Hematopoietic multipotent progenitor cell treated with erythropoietin and hydrocortisone succinate and interleukin-3 and kit ligand, for 4 days (in vitro differentiated cells): ENCODE data around the gene CAMKMT.

ENCODE experiments used
- DNase-seq: peaks from one replicate; pipeline ENCODE4 v3.0.0-alpha.2; 2015

Gene CAMKMT

DNA sequence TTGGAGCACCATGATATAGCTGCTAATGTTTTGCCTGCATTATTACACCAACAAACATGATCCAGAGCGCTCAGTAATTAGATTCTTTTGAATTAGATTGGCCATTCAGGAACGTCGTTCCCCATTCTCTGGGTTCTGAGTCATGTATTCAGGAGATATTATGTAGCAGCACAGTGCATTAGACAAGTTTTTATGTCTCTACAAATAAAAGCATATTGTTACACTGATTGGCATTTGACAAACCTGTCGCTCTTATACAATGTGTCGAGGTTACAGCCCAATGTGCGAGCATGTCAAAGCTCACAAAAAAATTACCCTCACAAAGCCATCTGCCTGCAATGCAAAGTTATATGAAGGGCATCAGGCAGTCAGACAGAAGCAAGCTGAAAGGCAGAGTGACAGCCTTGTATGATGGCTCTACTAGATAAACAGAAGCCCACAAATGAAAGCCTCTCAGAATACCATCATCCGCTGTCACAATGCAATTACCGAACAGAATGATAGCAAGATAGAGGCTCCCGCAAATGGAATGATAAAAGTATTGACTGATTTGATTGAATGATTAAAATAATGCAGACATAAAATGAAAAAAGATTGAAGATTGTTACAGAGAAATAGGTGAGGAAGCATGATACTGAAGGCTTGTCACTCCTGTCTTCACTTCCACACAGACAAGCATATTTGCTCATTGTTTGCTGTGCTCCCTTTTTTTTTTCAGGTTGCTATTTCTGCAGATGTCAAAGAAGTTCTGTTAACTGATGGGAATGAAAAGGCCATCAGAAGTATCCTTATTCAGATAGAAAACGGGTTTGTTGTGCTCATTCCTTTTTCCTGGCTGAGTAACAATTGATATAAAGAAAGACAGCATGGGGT, 345.2 kb downstream of the CAMKMT start:
- no peak for DNase-seq

GRCh38 chr2:44707945-44708660, 346.4 kb downstream of the CAMKMT start:
- peak; percentile 83 for DNase-seq

GRCh38 chr2:44708661-44709000, 346.9 kb downstream of the CAMKMT start:
- DNase-seq, result no peak

GRCh38 chr2:44713170-44713569, 351.4 kb downstream of the CAMKMT start:
- peak; percentile 30 for DNase-seq

DNA sequence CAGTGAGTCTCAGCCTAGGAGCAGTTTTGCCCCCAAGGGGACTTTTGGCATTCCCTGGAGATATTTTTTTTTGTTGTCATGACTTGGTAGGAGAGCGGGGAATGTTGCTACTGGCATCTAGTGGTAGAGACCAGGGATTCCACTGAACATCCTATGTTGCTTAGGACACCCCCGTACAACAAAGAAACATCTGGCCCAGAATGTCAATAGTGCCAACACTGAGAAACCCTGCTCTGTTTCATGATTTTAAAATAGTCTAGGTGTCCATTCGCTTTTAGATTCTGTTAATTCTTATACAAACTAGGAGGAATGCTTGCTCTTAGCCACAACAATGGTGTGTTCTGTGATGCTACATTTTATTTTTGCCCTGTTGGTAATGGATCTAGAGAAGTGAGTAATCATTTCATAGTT, 353.9 kb downstream of the CAMKMT start:
- DNase-seq, result no peak

DNA sequence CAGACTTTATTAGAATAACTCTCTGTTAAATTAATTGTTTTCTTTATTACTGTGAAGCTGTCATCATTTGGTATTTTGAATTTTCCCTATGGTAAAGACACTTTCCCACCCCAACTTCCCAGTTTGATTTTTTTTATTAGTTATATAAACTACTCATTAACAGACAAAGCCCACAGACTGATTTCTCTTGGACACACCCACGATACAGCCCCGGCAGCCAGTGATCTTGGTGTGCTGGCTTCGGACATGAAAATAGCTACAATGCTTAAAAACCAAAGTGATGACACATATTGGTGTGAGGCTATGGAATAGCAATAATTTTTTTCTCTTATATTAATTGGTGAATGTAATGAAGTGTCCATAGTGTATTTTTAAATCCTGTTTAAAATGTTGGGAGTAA, 354.4 kb downstream of the CAMKMT start:
- no peak for DNase-seq

DNA sequence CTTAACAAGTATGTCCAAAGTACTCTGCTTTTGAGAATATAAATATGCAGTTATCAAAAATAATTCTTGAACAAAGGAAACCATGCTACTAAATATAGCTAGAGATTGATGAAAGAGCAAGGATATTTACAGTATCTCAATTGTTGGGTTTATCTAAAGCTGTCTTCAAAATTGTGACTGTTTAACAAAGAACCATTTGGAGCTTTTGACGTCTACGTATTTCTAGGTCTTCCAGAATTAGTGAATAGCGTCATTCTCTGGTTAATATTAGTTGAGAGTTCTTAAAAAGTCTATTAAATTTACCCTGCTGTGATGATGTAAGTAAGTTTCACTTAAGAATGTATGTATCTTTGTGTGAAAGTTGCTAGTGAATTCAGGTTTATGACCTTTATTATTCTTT, 356.7 kb downstream of the CAMKMT start:
- DNase-seq, result no peak

- DNase-seq, result no peak
Measured at GRCh38 chr2:44719562-44719961, 357.8 kb downstream of the CAMKMT start.

GRCh38 chr2:44722026-44722625, 360.4 kb downstream of the CAMKMT start:
- DNase-seq, result no peak

GRCh38 chr2:44723921-44724320, 362.2 kb downstream of the CAMKMT start:
- no peak for DNase-seq

- no peak for DNase-seq
Measured at GRCh38 chr2:44730593-44730992, 368.8 kb downstream of the CAMKMT start.

- no peak for DNase-seq
Measured at GRCh38 chr2:44731505-44731904, 369.8 kb downstream of the CAMKMT start.

DNA sequence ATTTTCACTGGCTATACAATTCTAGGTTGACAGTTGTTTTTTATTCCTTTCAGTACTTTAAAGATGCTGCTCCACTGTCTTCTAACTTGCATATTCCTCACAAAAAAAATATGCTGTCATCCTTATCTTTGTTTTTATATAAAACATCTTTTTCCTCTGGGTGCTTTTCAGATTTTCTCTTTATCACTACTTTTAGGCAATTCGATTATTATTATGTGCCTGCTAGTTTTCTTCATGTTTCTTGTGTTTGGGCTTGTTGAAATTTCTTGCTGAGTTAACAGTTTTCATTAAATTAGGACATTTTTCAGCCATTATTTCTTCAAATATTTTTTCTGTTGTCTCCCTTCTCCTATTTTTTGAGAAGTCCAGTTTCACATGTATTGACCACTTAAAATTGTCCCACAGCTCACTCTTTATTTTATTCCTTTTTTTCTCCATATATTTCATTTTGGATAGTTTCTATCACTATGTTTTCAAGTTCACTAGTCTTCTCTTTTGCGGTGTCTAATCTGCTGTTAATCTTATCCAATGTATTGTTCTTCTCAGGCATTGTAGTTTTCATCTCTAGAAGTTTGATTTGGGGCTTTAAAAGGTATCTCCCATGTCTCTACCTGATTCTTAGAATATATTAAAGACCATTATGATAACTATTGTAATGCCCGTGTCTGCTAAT, 374.7 kb downstream of the CAMKMT start:
- DNase-seq, result no peak

- DNase-seq, result peak; percentile 73
Measured at GRCh38 chr2:44740678-44741077, 378.9 kb downstream of the CAMKMT start.

DNA sequence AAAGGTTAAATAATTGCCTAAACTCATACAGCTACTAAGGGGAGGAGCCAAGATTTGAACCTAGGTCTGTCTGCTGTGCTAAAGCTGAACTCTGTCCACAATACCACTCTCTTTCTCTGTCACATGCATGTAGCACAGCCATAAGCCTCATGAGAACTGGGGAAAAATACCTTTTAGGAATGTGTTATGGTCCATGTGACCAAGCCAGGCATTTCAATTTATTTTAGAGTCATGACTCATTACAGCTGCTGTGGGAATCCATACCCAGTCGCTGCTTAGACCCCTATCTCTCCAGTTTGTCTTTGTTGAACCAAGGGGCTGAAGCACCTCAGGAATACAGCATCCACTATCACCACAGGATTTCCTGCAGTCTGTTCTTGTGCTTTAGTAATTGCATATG, 379.8 kb downstream of the CAMKMT start:
- no peak for DNase-seq

DNA sequence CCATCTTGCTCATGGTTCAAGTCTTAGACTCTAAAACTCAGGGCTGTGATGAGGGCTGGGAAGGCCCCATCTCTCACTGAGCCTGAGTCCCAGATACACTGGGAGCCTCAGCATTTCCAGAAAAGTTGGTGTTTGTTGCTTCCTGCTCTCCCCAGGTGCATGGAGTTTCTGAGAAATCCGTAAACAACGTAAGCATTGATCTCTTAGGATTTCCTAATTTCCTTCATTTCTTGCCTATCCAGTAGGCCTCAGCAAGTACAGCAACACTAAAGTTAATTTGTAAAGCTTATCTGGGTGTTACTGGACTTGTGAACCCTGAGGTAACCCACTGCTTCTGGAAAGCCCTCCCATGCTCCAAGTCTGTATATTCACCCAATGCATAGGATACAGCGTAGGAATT, 380.3 kb downstream of the CAMKMT start:
- no peak for DNase-seq

DNA sequence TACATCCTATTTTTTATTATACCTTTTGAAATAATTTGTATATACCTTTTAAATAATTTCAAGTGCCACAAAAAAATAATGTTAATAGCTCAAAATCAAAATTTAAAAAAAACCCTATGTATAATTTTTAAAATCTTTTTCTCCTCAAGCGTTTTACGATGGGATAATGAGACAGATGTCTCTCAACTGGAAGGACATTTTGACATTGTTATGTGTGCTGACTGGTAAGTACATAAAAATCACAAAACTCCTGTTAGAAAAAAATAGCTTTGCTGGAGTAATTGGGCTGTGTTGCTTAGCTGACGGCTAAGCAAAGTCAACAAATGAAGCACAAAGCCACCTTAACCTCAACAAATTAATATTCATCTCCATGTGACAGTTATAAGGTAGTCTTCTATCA, 381.7 kb downstream of the CAMKMT start:
- no peak for DNase-seq

DNA sequence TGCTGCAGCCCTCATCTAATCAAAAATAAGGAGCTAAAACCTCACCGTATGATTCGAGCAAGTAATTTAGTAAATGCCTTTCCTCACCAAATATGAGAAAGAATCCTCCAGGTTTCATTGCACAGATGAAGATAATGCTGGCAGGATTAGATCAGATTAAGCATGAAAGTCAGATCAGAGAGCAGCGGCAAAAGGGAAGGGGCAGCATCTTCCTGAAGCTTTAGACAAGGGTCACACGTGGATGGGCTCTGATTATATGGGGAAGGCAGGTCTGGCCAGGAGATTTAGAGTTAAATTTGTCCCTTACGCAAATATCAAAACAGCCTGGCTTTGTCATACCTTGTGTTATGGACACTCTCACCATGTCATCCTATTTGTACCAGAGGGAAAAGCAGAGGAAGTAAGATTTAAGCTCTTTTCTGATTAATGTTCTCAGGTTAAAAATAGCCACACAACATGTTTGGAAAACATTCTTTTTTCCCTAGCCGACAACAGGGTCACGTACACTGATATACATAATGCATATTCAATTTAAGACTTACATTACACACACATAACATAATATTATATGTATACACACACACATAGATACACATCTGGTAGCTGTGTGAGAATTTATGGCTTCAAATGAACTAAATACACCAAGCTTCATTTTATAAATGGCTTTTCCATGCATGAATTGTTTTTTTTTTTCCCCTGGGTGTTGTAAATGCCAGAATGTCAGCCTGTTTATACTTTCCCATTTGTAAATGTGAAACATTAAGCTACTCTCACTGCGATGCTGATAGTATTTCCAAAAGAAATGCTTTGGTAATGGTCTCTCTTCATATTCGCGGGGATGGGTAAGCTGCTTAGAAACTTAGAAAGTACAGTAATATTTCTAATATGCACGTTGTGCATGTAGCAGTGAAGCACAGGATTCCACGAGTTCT, 383.5 kb downstream of the CAMKMT start:
- no peak for DNase-seq

DNA sequence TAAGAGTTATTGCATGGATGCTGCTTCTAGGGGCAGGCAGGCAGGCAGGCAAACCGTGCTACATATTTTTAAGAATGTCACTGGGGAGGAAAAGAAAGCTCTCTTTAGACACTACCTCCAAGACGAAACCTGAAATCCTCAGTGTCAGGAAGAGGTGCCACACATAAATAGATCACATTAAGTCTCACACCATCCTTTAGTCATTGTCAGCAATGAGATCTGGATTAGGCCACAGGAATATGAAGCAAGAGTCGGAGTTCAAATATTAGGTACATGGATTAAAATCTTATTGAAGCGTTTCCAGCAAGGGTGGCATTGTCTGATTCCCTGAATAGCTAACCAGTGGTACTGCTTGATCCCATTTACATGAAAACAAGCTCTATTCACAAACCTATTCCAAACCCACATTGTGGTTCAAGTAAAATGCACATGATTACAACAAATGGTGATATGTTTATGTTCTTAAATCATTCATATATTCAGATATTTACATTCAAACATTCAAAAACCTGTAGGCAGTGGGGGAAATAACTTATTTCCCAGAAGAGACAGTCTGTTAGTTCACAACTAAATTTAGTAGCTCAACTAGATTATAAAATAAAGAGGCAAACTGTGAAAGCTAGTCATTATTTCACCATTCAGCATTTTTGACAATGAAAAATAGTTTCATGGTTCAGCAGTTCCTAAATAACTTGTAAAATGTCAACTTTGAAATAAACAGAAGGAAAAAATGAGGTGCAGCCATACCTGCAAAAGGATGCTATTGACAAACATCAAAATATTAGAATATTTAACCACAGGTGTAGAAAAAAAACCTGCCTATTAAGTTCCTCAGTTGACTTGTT, 384.4 kb downstream of the CAMKMT start:
- DNase-seq, result no peak

DNA sequence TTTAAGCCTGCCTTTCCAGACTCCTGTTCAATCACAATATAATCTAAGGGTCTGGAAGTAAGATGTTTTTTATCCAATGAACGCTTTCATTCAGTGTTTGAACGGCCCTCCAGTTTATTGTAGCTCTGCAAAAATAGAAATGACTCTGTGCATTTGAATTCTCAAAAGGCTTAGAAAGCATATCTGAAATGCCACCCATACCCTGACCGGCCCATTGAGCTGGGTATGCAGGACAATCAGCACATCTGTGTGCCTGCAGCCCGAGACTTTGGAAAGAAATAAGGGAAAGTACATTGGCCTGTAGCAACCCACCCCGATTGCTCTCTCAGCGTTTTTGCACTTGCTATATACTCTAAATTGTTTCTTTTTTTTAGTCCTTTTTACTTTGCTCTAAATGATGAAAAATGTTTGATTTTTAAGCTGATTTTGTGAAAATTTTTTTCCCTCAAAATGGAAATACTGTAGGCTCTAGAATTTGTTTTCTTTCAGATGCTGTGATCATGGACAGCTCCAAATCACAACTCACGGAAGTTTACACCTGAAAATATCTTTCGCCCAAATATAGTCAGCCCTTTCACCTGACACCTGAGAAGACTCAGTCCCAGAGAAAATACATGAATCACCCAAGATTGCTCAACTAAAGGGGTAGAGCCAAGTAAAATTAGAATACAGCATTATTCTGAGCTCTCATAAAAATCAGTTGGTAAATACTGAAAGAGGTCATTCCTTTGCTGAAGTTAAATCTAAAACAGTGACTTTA, 385.3 kb downstream of the CAMKMT start:
- no peak for DNase-seq

GRCh38 chr2:44747794-44748193, 386.0 kb downstream of the CAMKMT start:
- DNase-seq, result no peak
